GM21576 (cell line): ENCODE results near the gene P4HA2.
"Not testable (repeated sequence)": the region's sequence is repeated elsewhere in the genome, so short reads cannot be mapped to it uniquely, and the experiment has no call there.

Experiments
- ATAC-seq: cut with Tn5 transposase; IDR thresholded peaks from one replicate; pipeline ENCODE4 v1.9.1; 2021; ENCODE audit warnings: mild to moderate bottlenecking, moderate library complexity; ENCODE audit not compliant: unreplicated experiment

Gene P4HA2

DNA sequence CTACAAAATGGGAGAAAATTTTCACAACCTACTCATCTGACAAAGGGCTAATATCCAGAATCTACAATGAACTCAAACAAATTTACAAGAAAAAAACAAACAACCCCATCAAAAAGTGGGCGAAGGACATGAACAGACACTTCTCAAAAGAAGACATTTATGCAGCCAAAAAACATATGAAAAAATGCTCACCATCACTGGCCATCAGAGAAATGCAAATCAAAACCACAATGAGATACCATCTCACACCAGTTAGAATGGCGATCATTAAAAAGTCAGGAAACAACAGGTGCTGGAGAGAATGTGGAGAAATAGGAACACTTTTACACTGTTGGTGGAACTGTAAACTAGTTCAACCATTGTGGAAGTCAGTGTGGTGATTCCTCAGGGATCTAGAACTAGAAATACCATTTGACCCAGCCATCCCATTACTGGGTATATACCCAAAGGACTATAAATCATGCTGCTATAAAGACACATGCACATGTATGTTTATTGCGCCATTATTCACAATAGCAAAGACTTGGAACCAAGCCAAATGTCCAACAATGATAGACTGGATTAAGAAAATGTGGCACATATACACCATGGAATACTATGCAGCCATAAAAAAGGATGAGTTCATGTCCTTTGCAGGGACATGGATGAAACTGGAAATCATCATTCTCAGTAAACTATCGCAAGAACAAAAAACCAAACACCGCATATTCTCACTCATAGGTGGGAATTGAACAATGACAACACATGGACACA, 65.9 kb downstream of the P4HA2 start:
- not testable (repeated sequence) for ATAC-seq

DNA sequence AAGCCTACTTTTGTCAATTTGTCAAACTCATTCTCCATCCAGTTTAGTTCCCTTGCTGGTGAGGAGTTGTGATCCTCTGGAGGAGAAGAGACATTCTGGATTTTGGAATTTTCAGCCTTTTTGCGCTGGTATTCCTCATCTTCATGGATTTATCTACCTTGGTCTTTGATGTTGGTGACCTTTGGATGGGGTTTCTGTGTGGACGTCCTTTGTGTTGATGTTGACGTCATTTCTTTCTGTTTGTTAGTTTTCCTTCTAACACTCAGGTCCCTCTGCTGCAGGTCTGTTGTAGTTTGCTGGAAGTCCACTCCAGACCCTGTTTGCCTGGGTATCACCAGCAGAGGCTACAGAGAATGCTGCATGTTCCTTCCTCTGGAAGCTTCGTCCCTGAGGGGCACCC, 71.2 kb downstream of the P4HA2 start:
- ATAC-seq: no peak

DNA sequence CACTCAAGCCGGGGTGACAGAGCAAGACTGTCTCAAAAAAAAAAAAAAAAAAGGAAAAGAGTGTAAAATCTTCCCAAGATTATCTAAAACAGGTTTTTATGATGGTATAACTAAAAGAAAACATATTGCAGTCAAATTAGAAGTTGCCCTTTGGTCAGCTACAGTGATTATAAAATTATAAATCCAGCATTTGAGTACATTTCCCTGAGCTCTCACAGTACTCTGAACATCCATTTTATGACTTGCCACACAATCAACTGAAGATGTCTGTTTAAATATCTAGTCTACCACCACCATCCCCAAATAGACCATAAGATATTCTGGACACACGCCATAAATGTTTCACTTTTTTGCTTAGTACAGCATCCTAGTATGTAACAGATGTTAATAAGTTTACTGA, 77.1 kb downstream of the P4HA2 start:
- ATAC-seq: no peak

DNA sequence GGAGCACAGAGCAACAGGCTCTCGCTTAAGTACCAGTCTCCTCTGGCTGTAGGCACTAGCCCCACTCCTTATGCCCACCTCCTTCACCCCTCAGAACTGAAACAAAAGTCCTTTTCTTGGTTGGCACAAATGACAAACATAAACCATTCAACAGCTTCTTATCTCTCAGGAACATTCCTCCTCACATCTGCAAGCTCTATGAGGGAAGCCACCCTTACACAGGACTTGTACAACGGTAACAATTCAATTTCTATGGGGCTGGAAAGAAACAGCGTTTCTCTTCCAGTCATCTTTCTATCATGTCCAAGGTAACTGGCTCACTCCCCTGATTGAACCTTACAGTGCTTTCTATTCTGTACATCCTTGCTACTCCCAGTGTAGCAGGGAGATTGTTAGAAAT, 80.0 kb downstream of the P4HA2 start:
- ATAC-seq: no peak

DNA sequence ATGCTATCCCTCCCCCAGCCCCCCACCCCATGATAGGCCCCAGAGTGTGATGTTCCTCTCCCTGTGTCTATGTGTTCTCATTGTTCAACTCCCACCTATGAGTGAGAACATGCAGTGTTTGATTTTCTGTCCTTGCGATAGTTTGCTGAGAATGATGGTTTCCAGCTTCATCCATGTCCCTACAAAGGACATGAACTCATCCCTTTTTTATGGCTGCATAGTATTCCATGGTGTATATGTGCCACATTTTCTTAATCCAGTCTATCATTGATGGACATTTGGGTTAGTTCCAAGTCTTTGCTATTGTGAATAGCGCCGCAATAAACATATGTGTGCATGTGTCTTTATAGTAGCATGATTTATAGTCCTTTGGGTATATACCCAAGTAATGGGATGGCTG, 82.3 kb downstream of the P4HA2 start:
- not testable (repeated sequence) for ATAC-seq

DNA sequence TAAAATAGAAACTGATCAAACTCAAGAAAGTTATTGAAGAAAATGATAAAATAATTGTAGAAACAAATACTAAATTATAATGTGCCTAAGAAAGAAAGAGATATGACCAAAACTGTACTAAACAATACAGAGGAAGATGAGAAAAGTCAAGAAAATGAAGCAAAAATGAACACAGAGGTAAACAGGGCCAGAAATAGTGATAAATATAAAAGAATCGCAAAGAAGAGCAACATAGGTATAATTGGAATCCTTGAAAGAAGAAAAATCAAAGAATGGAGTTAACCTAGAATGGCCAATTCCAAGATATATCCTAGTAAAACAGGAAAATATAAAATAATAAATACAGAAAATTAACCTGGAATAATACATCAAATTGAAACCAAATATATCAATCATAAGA, 84.5 kb downstream of the P4HA2 start:
- ATAC-seq: no peak

DNA sequence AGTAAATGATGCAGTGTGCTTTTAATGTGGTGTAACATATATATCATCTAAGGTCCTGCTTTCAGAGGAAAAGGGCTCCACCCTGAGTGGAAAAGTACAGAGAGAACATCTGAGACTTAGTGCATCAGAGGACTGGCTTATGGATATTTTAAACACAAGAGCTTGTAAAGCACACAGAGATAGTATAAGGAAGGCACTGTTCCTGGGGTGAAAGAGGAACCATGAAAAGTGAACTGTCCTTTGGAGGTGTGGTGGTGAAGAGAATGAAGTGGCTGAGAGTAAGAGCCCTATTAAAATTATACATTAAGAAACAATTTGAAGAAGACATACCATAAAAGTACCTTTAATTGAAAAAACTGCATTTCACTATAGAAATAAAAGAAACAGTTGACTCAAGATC, 85.2 kb downstream of the P4HA2 start:
- ATAC-seq: no peak
